Eye (tissue), 1 donor: ENCODE measurements around the gene PDE7B.
"Not testable (repeated sequence)": the region's sequence is repeated elsewhere in the genome, so short reads cannot be mapped to it uniquely, and the experiment has no call there.

Experiments
- DNase-seq: peaks from one replicate; pipeline ENCODE4 v3.0.0-alpha.2; 2015

PDE7B gene

DNA sequence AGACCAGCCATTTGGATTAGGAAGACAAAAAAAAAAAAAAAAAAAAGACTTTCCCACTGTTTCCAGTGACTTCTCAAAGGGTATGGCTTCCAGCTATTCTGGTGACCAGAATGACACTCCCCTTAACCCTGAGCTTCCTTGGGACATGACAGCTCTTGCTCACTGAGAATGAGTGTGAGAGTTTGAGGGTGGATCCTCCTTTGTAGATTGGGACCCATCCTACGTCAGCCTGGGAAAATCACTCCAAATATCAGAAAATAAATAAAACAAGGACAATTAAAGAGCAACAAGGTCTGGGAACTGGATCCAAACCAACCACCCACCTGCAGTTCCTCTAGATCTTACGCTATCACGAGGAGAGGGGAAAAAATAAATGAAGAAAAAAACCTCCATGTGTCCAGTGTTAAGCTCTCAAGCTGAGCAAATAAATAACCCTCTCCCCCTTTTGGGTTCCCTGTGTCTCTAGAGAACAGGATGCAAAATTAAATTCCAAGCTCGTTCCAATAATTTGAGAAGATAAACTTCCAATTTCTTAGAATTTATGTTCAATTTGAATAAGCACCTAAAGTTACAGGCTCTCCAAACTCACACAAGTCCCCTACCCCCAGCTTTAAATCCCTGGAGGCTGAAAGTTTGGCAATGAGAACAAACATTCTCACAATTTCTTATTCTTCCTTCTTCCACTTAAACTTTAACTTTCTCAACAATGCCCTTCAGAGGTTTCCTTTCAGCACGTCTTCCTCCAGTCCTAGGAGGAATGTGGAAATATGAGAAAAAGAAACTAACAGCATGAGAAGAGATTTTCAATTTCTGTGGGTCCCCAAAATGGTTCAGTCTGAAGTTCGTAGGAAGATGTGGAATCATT is 228.4 kb downstream of the PDE7B start:
- no peak for DNase-seq

GRCh38 chr6:136083540-136083939 is 232.0 kb downstream of the PDE7B start:
- no peak for DNase-seq

DNA sequence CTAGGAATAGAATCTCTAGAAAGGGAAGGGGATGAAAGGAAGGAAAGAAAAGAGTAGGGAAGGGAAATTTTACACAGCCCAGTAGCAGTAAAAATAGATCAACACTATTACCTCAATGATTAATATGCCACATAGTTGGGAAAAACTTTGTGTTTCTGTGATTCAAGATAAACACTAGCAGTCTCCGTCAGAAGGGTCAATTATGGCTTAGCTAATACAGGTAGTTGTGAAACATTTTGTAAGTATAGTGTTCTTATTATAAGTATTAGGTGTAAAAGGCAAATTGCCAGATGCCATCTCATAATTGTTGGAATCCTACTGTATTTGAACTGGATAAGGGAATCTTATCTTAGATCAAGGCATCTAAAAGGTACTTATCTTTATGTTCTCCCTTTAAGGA is 232.9 kb downstream of the PDE7B start:
- DNase-seq = no peak

- no peak for DNase-seq
These were observed 234.0 kb downstream of the PDE7B start for GRCh38 chr6:136085370-136086115.

DNA sequence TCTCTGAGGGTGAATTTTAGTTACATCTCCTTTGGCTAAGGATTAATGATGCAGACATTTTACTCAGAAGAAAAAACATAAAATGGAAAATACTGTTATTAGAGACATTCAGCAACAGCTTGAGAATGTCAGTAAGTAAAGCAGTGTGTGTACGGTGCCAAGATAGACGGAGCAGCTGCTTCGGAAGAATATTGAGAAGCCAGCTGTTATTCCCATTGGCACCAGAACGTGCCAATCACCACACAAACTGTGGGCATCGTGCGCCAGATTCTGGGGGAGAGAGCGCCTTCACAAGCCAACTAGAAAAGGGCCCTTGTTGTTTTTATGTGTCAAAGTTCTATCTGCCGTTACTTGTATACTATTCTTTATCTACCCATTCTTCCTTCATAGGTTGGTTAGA is 235.2 kb downstream of the PDE7B start:
- DNase-seq = no peak

DNA sequence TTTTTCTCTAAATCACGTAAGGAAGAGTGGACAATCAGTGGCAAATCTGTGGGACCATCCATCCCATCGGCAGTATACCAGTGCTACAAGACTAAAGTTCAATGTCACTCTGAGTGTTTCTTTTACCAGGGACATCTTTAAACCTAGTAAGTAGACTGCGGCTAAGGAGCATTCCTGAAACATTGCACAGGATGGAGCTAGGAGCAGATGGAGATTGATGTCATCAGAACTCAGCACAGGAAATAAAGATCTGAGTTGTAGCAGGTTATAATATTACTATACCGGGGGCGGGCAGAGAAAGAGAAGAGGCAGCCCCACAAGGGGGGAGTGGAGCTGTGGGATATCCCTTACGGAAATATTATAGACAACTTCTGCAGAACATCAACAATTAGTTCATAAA is 236.5 kb downstream of the PDE7B start:
- DNase-seq = no peak

DNA sequence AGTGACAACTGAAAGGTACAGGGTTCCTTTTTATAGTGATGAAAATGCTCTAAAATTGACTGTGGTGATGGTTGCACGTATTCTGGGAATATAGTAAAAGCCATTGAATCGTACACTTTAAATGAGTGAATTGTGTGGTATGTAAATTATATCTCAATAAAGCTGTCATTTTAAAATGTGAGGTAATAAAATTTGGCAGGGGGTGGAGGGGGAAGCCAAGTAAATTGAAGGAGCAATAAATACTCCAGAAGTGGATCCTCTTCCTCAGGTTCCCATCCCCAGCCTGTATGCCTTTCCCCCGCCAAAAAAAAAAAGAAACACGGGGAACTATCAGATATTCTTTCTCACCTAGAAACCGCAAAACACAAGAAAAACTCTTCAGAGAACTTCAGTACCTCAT is 237.2 kb downstream of the PDE7B start:
- DNase-seq = no peak

- no peak for DNase-seq
These were observed 238.4 kb downstream of the PDE7B start for GRCh38 chr6:136089876-136090275.

DNA sequence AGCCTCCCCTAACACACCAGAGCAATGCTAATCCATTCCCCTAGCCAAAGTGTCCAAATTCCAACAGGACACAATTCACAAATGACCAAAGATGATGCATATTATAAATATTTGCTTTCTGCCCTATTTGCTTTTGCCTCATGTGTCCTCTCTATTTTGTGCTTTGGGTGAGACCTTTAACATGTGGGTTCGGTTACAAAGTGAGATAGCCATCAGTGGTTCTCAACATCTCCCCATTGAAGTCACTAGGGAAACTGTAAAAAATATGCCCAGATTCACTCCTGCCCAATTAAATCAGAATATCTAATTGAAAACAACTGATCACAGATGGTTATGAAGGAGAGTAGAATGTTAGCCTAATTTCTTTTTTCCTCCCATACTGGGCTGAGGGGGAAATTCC is 239.4 kb downstream of the PDE7B start:
- no peak for DNase-seq

GRCh38 chr6:136092897-136093296 is 241.4 kb downstream of the PDE7B start:
- DNase-seq = no peak

DNA sequence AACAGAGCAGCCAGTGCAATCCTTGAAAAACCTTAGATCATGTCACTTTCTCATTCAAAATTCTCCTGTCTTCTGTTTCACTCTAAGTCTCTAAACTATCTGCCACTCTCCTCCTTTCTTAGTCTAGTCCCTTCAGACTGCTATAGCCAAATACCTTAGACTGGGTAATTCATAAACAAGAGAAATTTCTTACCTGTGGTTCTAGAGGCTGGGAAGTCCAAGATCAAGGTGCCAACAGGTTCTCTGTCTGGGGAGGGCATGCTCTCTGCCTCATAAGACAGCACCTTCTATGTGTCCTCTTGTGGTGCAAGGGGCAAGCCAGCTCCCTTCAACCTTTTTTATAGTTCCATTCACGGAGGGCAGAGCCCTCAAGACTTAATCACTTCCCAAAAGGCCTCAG is 242.3 kb downstream of the PDE7B start:
- DNase-seq = no peak

DNA sequence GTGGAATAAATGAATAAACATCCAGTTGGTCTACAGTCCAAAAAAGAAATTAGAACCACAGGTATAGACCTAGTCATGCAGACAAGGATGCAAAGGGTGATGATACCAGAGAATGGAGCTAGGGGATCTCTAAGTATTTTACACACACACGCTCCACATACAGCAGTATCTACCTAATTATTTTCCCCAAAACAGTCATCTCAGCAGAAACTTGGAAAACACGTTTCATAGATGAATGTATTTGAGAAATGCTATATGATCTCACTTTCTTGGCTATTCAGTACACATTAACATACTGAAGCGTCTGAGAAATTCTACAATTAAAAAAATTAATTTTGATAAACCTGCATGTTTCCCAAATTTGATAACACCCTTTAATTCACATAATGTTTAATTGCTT is 243.3 kb downstream of the PDE7B start:
- DNase-seq = no peak

DNA sequence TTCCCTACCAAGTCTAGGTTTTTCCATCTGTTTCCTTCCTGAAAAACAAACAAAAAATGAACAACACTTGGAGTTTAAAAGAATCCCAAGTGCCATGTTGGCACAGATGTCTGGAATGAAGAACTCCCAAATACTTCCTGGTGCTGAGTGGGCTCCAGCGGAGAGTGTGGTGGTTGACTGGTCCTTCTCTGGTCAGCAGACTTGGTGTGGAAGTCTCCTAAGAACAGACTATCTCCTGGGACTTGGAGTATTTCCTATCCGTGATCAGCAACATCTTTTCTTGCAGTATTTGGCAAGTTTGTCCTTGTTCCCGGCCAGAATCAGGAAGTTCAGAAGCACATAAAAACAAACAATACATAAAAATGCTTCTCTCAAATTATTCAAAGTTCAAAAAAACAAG is 244.5 kb downstream of the PDE7B start:
- DNase-seq = no peak

GRCh38 chr6:136102991-136103688 is 251.6 kb downstream of the PDE7B start:
- no peak for DNase-seq

- peak; percentile 59 for DNase-seq
These were observed 252.3 kb downstream of the PDE7B start for GRCh38 chr6:136103763-136104311.

DNA sequence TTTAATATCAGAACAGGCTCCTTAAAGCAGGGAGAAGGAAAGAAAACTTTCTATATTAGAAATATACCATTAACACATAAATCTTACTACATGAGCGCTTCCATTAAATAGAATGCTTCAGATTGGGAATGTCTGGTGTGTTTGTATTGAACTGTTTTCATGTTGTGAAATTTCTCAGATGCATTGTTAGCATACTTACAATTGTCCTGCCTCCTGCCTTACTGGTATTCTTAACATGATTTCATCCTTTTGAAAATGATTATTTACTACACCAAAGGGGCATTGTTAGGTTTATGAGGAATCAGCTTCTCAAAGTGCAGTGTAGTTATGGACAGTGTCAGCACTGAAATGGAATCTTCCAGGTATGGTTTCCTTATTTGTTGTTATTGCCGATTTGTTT is 253.1 kb downstream of the PDE7B start:
- DNase-seq = no peak

GRCh38 chr6:136105797-136106196 is 254.3 kb downstream of the PDE7B start:
- not testable (repeated sequence) for DNase-seq

GRCh38 chr6:136108361-136108945 is 257.0 kb downstream of the PDE7B start:
- no peak for DNase-seq

DNA sequence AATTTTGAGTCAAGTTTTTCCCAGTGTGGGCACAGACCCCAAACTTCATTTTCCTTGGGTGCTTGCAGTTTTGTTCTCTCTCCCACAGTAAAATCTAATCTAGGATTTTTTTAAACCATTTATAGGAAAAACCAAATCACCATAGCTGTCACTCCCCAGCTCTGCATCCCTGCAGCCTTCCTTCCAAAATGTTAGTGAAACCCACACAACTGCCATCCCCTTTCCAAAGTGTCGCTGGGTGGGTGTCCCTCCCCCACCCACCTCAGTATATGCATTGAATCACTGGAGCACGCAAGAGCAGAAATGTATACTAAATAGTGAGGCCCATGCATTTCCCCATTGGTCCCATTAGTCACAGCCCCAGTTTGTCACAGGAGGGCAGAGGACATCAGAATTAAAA is 260.3 kb downstream of the PDE7B start:
- no peak for DNase-seq

GRCh38 chr6:136112262-136112661 is 260.8 kb downstream of the PDE7B start:
- no peak for DNase-seq

DNA sequence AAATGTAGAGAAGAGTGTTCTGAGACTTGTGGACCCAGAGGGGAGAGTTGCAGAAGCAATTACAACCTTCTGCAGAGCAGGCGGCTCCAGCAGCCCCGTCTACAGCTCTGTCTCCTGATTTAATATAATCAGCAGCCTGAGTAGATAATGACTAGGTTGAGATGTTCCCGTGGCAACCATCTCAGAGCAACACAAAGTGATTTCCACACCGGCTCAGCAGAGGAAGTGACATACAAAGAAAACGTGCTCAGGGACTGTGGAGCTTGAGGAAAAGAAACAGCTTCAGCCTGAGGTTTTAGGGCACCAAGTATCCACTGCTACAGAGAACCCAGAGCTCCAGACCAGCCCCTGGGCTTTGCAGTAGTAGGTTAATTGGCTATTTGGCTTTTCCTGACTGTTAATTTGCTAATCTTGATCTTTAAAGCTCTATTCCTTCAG is 262.3 kb downstream of the PDE7B start:
- DNase-seq = peak; percentile 90

DNA sequence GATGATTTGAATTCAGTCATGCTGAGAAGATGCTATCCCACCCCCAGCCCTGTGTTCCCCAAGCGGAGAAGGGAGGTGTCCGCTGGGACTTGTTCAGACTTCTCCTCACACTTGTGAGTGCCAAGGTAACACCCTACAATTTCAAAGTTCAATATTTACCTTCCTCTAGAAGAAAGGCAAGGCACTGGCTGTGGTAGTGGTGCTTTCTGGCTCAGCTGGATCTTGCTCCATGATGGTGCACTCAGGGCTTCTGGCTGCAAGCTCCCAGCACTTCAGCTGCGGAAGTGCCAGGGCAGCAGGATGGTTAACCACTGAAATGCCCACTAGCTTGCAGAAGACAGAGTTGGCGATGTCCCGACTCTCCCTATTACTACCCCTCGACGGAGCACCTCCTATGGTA is 263.2 kb downstream of the PDE7B start:
- no peak for DNase-seq

DNA sequence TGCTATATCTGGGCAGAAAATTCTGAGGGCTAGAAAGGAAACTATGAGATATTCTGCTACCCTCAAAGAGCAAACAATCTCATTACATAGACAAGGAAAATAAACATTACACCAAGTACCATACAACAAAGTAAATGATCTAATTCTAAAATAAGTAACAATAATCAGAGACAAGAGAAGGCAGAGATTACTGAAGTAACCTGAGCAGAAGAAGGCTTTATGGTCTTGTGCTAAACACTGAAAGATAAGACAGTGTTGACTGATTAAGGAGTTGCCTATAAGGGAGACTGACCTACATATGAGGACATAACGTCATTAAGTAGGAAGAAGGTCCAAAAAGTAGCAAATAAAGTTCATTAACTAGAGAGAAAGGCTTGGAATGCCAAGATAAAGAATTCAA is 264.4 kb downstream of the PDE7B start:
- DNase-seq = no peak
